T-helper 1 cell treated with Interleukin-12 subunit alpha and Interleukin-12 subunit beta and Interleukin-4 antibody, amounts not matched to agents 30 ng/mL and 1 ng/mL, for 36 hours (primary cell): ENCODE data around the gene KIAA0040. TPM values are rescaled to one million over a fixed set of nuclear protein-coding genes. Genes with fewer than 3 reads are reported as not detected.

Experiments
- intact Hi-C: fragments of 100-400 bp; cut with micrococcal nuclease; formaldehyde crosslinking; loops from one replicate; pipeline ENCODE4 v1.15.1; 2024
- total RNA-seq: library from RNA; stranded (reverse); gene quantifications from 2 replicates; pipeline ENCODE4 v1.2.3, GENCODE V29; 2022

The KIAA0040 gene
- total RNA-seq, 1 donor from 2014 or later = 99.0 TPM

DNA sequence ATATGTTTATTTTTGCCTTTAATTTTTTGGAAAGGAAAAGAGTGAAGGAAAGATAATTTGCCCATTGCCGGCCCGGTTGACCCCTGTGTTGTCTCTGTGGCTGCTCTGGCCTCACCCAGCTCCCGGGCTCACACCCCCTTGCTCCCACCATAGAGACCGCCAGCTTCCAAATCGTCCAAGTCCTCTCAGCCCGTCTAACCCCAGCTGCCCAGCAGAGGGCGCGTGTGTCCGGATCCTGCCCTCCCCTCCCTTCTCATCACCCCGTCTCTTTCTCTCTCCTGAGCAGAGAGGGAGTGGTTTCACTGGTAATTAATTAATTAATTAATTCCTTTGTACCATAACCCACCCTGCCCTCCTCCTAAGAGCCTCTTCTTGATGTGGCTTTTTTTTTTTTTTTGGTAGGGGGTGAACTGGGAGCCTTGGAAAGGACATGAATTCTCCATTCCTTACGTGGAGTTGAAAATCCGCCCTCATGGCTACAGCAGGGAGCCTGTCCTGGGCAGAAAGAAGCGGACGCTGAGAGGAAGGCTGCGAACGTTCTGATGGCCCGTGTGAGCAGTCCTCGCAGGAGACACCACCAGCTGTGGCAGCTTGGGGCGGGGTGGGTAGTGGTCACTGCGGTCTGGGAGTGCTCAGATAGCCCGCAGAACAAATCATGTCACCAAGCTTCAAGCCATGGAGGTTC is 45.9 kb downstream of the KIAA0040 start:
- intact Hi-C loops = loop anchor here (1.0 kb wide), 1 partner anchor 117 kb away; no protein-coding TSS in a partner anchor

- intact Hi-C loops = loop anchor here (1.0 kb wide), 1 partner anchor 117 kb away; no protein-coding TSS in a partner anchor
These were observed 46.6 kb downstream of the KIAA0040 start for GRCh38 chr1:175145899-175146528.

- intact Hi-C loops = no loop called here
These were observed 54.0 kb downstream of the KIAA0040 start for GRCh38 chr1:175138579-175138978.

GRCh38 chr1:175137369-175137768 is 55.2 kb downstream of the KIAA0040 start:
- intact Hi-C loops = no loop called here

GRCh38 chr1:175136246-175136645 is 56.3 kb downstream of the KIAA0040 start:
- intact Hi-C loops = no loop called here

DNA sequence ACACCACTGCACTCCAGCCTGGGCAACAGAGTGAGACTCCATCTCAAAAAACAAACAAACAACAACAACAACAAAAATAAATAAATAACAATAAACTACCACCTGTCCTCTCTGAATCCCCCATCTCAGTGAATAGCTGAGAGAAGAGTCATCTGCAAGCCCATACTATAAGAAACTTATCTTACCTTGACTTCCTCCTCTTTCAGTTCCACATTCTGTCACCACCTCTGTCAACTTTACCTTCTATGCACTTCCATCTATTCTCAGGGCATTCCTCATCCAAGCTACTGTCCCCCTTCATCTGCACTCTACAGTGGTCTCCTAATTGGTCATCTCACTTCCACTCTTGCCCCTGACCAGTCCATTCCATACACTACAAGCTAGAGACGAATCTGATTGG is 58.1 kb downstream of the KIAA0040 start:
- intact Hi-C loops = no loop called here

GRCh38 chr1:175133673-175134435 is 58.7 kb downstream of the KIAA0040 start:
- intact Hi-C loops = no loop called here

- intact Hi-C loops = no loop called here
These were observed 60.1 kb downstream of the KIAA0040 start for GRCh38 chr1:175132436-175132835.

DNA sequence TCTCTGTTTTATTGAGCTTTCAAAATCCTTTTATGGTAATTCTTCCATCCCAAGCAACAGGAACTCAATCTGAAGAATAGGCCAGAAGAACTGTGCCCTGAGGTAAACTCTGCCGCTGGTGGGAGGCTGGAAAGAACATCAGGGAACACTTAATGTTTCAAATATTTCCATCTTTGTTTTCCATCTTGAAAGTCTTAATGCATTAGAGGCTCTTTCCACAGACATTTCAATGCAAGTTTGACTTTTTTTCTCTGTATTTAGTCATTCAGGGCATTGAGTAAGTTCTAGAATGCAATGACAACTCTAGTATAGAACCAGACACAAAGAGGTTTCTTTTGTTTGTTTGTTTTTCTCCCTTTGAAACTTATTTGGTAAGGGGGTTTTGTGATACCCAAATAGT is 61.5 kb downstream of the KIAA0040 start:
- intact Hi-C loops = no loop called here

GRCh38 chr1:175130649-175131045 is 61.9 kb downstream of the KIAA0040 start:
- intact Hi-C loops = no loop called here

GRCh38 chr1:175129997-175130648 is 62.5 kb downstream of the KIAA0040 start:
- intact Hi-C loops = loop anchor here (5.0 kb wide), 2 partner anchors 148 to 873 kb away; no protein-coding TSS in a partner anchor

DNA sequence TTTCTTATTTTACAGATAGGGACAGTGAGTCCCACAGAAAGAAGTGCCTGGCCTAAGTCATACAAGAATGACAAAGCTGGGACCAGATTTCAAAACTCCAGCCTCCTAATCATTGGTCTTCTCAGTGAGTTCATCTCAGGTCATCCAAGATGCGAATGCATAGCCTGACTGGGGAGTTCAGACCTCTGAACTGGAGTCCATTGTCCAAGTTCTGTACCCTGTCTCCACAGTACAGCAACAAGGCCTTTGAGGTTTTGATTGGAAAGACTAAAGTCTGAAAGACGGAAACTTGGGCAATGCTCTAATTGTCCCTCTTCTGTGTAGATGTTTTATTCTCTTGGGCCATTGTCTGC is 63.0 kb downstream of the KIAA0040 start:
- intact Hi-C loops = loop anchor here (5.0 kb wide), 2 partner anchors 147 to 872 kb away; no protein-coding TSS in a partner anchor

DNA sequence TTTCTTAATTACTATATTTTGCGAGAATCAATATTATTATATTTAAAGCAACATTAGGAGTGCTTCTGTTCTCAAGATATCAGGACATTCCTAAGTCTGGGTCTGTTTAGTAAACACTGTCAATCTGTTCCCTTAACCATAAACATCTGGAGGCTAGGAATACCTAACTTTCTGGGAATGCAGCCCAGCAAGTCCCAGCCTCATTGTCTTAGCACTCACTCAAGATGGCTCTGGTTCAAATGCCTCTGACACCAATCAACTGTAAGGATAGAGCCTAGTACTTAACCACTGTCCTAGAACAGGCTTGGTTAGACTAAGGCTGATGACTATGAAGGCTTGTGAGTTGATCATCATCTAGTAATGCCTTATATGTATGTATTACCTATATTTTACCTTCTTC is 63.4 kb downstream of the KIAA0040 start:
- intact Hi-C loops = loop anchor here (5.0 kb wide), 2 partner anchors 147 to 872 kb away; no protein-coding TSS in a partner anchor

- intact Hi-C loops = loop anchor here (5.0 kb wide), 2 partner anchors 146 to 871 kb away; no protein-coding TSS in a partner anchor
These were observed 64.1 kb downstream of the KIAA0040 start for GRCh38 chr1:175128523-175128922.

- intact Hi-C loops = loop anchor here (5.0 kb wide), 2 partner anchors 145 to 870 kb away; no protein-coding TSS in a partner anchor
These were observed 65.0 kb downstream of the KIAA0040 start for GRCh38 chr1:175127565-175127964.

DNA sequence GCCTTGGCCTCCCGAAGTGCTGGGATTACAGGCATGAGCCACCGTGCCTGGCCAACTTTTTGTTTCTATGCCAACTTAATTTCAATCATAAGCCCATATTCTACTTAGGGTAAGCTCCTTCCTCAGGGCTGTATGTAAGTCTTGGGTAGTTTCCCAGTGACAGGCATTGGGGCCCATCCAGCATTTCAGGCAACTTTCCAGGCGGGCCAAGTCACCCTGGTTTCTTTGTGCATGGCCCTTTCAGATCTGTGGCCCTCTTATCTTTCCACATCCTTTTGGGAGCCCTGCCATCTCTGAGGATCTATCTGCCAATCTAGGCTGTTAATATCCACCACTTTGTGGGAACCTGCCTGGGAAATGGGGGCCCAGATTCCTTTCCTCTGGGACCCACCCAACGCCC is 66.2 kb downstream of the KIAA0040 start:
- intact Hi-C loops = loop anchor here (5.0 kb wide), 2 partner anchors 144 to 869 kb away; no protein-coding TSS in a partner anchor

DNA sequence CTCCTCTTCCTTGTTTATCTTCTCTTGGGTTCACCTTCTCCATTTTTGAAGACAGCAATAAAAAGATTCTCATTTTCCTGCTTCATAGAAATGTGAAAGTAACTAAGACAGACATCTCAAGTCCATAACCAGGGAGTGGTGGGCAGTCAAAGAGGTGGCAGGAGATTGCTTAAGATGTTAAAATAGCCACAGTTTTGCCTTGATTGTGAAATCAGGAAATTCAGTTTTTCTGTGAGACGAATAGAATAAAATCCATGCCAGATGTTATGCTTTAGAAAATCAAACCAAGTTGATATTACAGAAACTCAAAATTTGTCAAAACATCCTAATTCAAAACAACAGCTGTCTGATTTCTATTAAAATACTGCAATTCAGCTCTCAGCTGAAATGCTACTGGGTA is 67.7 kb downstream of the KIAA0040 start:
- intact Hi-C loops = loop anchor here (1.0 to 5.0 kb wide), 3 partner anchors 96 to 868 kb away; no protein-coding TSS in a partner anchor

GRCh38 chr1:175120511-175120910 is 72.1 kb downstream of the KIAA0040 start:
- intact Hi-C loops = no loop called here

DNA sequence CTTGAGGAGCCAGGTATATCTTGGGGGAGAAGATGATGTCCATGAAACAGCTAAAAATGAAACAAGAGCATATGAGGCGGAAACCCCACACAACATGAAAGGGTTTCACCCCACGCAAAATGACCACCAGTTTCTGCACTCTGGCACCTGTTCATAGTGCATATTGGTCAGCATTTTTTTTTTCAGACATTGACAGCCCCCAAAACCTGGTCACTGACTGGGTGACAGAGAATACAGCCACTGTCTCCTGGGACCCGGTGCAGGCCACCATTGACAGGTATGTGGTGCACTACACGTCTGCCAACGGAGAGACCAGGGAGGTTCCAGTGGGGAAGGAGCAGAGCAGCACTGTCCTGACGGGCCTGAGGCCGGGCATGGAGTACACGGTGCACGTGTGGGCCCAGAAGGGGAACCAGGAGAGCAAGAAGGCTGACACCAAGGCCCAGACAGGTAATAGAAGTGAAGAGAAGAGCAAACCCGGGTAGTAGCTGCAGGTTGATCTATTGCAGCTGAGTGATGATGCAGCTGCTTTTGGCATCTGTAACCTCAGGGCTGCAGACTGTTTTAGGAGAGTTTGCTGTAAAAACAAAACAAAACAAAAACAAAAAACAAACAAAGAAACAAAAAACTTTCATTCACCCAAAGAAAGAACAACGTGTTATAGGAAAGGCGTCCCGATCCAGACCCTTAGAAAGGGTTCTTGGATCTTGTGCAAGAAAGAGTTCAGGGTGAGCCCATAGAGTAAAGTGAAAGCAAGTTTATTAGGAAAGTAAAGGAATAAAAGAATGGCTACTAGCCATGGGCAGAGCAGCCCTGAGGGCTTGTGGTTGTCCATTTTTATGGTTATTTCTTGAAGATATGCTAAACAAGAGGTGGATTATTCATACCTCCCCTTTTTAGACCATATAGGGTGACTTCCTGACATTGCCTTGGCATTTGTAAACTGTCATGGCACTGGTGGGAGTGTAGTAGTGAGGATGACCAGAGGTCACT is 73.9 kb downstream of the KIAA0040 start:
- intact Hi-C loops = no loop called here

DNA sequence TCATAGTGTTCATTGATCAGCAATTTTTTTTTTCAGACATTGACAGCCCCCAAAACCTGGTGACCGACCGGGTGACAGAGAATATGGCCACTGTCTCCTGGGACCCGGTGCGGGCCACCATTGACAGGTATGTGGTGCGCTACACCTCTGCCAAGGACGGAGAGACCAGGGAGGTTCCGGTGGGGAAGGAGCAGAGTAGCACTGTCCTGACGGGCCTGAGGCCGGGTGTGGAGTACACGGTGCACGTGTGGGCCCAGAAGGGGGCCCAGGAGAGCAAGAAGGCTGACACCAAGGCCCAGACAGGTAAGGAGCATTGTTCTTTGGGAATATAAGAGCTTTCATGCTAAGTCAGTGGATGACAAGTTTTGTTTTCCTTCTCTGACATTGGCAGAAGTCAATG is 75.7 kb downstream of the KIAA0040 start:
- intact Hi-C loops = no loop called here
